Neutrophil (primary cell): ENCODE results near the gene CPB1.
"Not testable (repeated sequence)": the region's sequence is repeated elsewhere in the genome, so short reads cannot be mapped to it uniquely, and the experiment has no call there.

ENCODE experiments used
- H3K27ac ChIP-seq: fragments of 200-600 bp; sonication (generic); 2 replicates; pipeline ENCODE4 v1.5.1; 2016; ENCODE audit warnings: mild to moderate bottlenecking, moderate library complexity
- H3K27me3 ChIP-seq: fragments of 200-600 bp; sonication (generic); 2 replicates; pipeline ENCODE4 v1.6.0; 2016; ENCODE audit warnings: mild to moderate bottlenecking
- H3K36me3 ChIP-seq: fragments of 200-600 bp; sonication (generic); 2 replicates; pipeline ENCODE4 v1.5.1; 2017
- H3K4me1 ChIP-seq, 2 experiments: fragments of 200-600 bp in 1 of 2; sonication (generic) in 1 of 2; 1 replicate in 1 of 2; 2 replicates in 1 of 2; pipeline versions ENCODE4 v1.5.1 to v1.6.1; 2013 to 2016; ENCODE audit warnings: low read depth in 1 of 2, low read length in 1 of 2, mild to moderate bottlenecking in 1 of 2, moderate library complexity in 1 of 2; ENCODE audit not compliant: control insufficient read depth in 1 of 2, insufficient read depth in 1 of 2
- H3K4me3 ChIP-seq, 2 experiments: fragments of 200-600 bp in 1 of 2; sonication (generic) in 1 of 2; 1 replicate in 1 of 2; 2 replicates in 1 of 2; pipeline ENCODE4 v1.5.1; 2013 to 2016; ENCODE audit warnings: low read depth in 1 of 2, low read length in 1 of 2, mild to moderate bottlenecking in 1 of 2, moderate library complexity in 1 of 2
- H3K9me3 ChIP-seq: fragments of 200-600 bp; sonication (generic); 2 replicates; pipeline ENCODE4 v1.5.1; 2016
- TF ChIP-seq, protein P1 (sequence below): fragments of 200-600 bp; sonication (generic); IDR thresholded peaks from 2 replicates; pipeline ENCODE4 v1.5.1; 2016; ENCODE audit warnings: antibody characterized with exemption

The CPB1 gene

GRCh38 chr3:148827585-148827984, at the start of gene CPB1:
CPB1 (plus strand) TSS chr3:148827811; CDS start chr3:148827824, 13 bp downstream.
- Histone ChIP-seq H3K4me1 (peaks cover 3 to 15% of the 10 kb centered on the region in 2 experiments), H3K4me3 (no peak within 1 kb of the TSS), H3K27ac (no peak within 1 kb of the TSS), H3K9me3 (no peaks in the 10 kb centered on the region), H3K36me3 (no peaks in the 10 kb centered on the region), H3K27me3 (no peaks in the 10 kb centered on the region)
- TF ChIP-seq, protein P1, sequence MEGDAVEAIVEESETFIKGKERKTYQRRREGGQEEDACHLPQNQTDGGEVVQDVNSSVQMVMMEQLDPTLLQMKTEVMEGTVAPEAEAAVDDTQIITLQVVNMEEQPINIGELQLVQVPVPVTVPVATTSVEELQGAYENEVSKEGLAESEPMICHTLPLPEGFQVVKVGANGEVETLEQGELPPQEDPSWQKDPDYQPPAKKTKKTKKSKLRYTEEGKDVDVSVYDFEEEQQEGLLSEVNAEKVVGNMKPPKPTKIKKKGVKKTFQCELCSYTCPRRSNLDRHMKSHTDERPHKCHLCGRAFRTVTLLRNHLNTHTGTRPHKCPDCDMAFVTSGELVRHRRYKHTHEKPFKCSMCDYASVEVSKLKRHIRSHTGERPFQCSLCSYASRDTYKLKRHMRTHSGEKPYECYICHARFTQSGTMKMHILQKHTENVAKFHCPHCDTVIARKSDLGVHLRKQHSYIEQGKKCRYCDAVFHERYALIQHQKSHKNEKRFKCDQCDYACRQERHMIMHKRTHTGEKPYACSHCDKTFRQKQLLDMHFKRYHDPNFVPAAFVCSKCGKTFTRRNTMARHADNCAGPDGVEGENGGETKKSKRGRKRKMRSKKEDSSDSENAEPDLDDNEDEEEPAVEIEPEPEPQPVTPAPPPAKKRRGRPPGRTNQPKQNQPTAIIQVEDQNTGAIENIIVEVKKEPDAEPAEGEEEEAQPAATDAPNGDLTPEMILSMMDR = no peak

DNA sequence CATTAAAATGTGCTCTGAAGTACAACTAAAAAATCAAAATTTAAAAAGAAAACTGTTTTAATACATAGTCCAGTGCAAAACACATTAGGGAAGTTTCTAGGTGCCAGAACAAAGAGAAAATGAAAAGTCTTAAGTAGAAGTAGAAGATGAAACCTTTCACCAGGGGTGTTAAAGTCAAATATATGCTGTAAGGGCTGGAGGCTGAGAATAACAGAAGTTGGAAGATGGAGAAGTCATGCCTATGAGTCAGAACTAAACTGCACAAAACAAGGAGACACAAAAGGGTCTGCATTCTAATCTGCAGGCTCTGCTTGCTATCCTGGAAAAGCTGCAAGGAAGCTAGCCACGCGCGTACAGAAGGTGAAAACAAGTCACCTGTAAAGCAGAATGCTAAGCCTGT, 48.7 kb upstream of the CPB1 start:
- H3K4me3 ChIP-seq = no peak overlapping the region
- TF ChIP-seq, protein P1 = no peak
- no peaks in the 10 kb centered on the region for H3K27me3 ChIP-seq
- H3K9me3 ChIP-seq = no peaks in the 10 kb centered on the region
- H3K27ac ChIP-seq = no peak overlapping the region
- H3K4me1 ChIP-seq = peaks cover 2 to 4% of the 10 kb centered on the region in 2 experiments
- H3K36me3 ChIP-seq = no peaks in the 10 kb centered on the region

GRCh38 chr3:148785026-148785425, 42.6 kb upstream of the CPB1 start:
- Histone ChIP-seq H3K27ac (peak overlapping the region; percentile 59), H3K4me3 (peak overlapping the region in 1 of 2 experiments; percentile 29), H3K4me1 (peaks cover 0 to 16% of the 10 kb centered on the region in 2 experiments)
- H3K27me3 ChIP-seq, H3K9me3 ChIP-seq, H3K36me3 ChIP-seq: not testable (repeated sequence)

DNA sequence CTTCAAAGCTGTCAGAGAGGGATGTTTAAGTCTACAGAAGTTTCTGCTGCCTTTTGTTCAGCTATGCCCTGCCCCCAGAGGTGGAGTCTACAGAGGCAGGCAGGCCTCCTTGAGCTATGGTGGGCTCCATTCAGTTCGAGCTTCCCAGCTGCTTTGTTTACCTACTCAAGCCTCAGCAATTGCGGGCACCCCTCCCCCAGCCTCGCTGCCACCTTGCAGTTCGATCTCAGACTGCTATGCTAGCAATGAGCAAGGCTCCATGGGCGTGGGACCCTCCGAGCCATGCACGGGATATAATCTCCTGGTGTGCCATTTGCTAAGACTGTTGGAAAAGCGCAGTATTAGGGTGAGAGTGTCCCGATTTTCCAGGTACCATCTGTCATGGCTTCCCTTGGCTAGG, 41.5 kb upstream of the CPB1 start:
- not testable (repeated sequence) for H3K27me3 ChIP-seq, H3K27ac ChIP-seq, H3K36me3 ChIP-seq, H3K4me3 ChIP-seq, H3K9me3 ChIP-seq
- H3K4me1 ChIP-seq = peaks cover 0 to 16% of the 10 kb centered on the region in 2 experiments

DNA sequence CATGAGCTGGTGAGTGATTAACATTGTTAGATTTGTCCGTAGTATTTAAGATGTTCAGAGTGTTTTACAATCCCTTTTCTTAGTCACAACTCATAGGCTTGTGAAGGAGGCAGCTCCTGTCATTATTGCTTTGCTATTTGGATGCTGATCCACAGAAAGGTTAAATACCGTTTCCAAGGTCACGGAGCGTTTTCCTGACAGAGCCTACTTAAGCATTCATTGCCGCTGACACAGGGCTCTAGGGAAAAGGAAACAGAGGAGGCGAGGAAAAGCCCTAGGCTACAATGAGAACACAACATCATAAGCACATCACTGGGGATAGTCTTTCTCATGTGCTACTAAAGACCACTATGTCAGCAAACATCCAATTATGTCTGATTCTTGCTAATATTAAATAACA, 38.5 kb upstream of the CPB1 start:
- Histone ChIP-seq H3K27me3 (no peaks in the 10 kb centered on the region), H3K36me3 (no peaks in the 10 kb centered on the region), H3K4me3 (no peak overlapping the region), H3K4me1 (peaks cover 0 to 12% of the 10 kb centered on the region in 2 experiments), H3K9me3 (no peaks in the 10 kb centered on the region), H3K27ac (no peak overlapping the region)
- TF ChIP-seq, protein P1 = no peak

DNA sequence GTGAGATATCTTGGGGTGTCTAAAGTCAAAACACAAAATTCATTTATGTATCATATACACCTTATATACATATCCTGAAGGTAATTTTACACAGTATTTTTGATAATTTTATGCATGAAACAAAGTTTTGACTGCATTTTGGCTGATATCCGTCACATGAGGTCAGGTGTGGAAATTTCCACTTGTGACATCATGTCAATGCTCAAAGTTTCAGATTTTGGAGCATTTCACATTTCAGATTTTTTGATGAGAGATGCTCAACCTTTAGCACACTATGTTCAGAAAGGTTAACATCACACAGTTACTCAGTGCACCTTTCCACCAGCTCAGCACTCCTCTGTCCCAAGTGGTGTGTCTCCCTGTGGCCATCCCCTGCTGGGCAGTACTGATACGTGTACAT, 37.7 kb upstream of the CPB1 start:
- H3K36me3 ChIP-seq = no peaks in the 10 kb centered on the region
- TF ChIP-seq, protein P1 = no peak
- no peaks in the 10 kb centered on the region for H3K27me3 ChIP-seq
- H3K9me3 ChIP-seq = no peaks in the 10 kb centered on the region
- peaks cover 0 to 6% of the 10 kb centered on the region in 2 experiments for H3K4me1 ChIP-seq
- no peak overlapping the region for H3K27ac ChIP-seq
- H3K4me3 ChIP-seq = no peak overlapping the region

DNA sequence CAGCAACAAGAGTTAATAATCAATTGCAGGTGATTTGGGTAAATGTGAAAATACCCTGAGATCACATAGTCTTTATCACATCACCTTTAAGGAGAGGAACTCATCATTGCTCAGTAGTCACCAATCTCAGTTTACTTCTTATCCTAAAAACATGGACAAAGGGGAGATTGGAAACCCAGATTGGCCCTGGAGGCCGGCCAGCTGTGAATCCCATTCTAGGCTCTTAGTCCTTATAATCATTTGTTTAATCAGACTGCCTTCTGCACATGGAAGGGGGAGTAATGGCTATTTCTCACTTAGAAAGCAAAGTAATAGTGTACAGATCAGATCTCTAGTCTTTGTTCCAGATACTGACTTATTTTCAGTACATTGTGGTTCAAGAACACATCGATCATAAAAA, 37.2 kb upstream of the CPB1 start:
- Histone ChIP-seq H3K27ac (no peak overlapping the region), H3K4me1 (peaks cover 0 to 1% of the 10 kb centered on the region in 2 experiments), H3K36me3 (no peaks in the 10 kb centered on the region), H3K4me3 (no peak overlapping the region), H3K9me3 (no peaks in the 10 kb centered on the region), H3K27me3 (no peaks in the 10 kb centered on the region)
- TF ChIP-seq, protein P1 = no peak
